Astrocyte (in vitro differentiated cells and primary cell): ENCODE data around the gene TRIM47.
"Not testable (repeated sequence)": the region's sequence is repeated elsewhere in the genome, so short reads cannot be mapped to it uniquely, and the experiment has no call there.

Experiments
- EZH2 ChIP-seq: IDR thresholded peaks from 2 replicates; pipeline ENCODE4 v1.6.1; 2012; ENCODE audit warnings: mild to moderate bottlenecking, low read length, inconsistent platforms; ENCODE audit not compliant: insufficient read depth
- TF ChIP-seq, protein P1 (sequence below): IDR thresholded peaks from 2 replicates; pipeline ENCODE4 v1.5.1; 2011; ENCODE audit warnings: low read depth, mild to moderate bottlenecking, inconsistent platforms, low read length, moderate library complexity; ENCODE audit not compliant: insufficient read depth

DNA sequence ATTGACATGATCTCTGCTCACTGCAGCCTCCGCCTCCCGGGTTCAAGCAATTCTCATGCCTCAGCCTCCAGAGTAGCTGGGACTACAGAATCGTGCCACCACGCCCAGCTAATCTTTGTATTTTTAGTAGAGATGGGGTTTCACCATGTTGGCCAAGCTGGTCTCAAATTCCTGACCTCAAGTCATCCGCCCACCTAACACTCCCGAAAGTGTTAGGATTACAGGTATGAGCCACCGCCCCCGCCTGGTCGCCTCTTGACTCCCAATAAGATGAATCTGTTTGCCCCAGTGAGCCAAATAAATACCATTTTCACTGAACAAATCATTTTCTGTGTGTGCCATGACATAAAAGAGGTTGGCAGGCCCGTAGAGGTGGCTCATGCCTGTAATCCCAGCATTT is 19.0 kb downstream of the TRIM47 start:
- TF ChIP-seq EZH2 = not testable (repeated sequence)
- TF ChIP-seq, protein P1, sequence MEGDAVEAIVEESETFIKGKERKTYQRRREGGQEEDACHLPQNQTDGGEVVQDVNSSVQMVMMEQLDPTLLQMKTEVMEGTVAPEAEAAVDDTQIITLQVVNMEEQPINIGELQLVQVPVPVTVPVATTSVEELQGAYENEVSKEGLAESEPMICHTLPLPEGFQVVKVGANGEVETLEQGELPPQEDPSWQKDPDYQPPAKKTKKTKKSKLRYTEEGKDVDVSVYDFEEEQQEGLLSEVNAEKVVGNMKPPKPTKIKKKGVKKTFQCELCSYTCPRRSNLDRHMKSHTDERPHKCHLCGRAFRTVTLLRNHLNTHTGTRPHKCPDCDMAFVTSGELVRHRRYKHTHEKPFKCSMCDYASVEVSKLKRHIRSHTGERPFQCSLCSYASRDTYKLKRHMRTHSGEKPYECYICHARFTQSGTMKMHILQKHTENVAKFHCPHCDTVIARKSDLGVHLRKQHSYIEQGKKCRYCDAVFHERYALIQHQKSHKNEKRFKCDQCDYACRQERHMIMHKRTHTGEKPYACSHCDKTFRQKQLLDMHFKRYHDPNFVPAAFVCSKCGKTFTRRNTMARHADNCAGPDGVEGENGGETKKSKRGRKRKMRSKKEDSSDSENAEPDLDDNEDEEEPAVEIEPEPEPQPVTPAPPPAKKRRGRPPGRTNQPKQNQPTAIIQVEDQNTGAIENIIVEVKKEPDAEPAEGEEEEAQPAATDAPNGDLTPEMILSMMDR = not testable (repeated sequence)
